GM19468 (cell line): ENCODE data around the gene GPR176.

ENCODE experiments used
- ATAC-seq: cut with Tn5 transposase; IDR thresholded peaks from one replicate; pipeline ENCODE4 v1.9.1; 2021; ENCODE audit warnings: mild to moderate bottlenecking, moderate library complexity, moderate number of reproducible peaks; ENCODE audit not compliant: unreplicated experiment; ENCODE audit errors: extremely low read depth

The GPR176 gene, protein sequence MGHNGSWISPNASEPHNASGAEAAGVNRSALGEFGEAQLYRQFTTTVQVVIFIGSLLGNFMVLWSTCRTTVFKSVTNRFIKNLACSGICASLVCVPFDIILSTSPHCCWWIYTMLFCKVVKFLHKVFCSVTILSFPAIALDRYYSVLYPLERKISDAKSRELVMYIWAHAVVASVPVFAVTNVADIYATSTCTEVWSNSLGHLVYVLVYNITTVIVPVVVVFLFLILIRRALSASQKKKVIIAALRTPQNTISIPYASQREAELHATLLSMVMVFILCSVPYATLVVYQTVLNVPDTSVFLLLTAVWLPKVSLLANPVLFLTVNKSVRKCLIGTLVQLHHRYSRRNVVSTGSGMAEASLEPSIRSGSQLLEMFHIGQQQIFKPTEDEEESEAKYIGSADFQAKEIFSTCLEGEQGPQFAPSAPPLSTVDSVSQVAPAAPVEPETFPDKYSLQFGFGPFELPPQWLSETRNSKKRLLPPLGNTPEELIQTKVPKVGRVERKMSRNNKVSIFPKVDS

DNA sequence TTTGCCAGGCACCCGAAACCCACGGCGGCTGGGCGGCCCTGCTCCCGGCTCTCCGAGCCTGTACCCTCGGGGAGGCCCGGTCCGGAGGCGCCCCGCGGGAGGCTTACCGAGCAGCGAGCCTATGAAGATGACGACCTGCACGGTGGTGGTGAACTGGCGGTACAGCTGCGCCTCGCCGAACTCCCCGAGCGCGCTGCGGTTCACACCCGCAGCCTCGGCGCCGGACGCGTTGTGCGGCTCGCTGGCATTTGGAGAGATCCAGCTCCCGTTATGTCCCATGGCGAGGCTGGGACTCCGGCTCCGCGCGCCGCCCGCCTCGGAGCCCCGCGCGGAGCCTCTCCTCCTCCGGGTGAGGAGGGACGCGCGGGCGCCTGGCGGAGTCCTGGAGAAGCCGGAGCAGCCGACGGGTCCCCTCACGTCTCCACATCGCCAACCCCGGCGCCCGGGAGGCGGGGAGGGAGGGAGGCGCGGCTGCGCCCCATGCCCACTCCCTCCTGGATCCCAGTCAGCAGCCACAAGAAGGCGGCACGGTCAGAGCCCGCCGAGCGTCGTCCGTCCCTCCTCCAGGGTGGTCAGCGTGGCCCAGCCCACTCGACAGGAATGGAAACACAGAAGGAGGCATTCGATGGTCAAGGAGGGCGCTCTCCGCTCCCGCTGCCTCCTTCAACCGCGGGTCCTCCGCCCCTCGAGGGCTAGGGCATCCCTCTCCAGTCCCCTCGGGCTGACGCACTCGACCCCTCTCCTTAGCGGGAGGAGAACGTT lies at the start of gene GPR176:
Gene GPR176 (minus strand): TSS at position 519 of the 762 bp plus-strand sequence. CDS start 240 bp downstream, at position 279.
- ATAC-seq = no peak

DNA sequence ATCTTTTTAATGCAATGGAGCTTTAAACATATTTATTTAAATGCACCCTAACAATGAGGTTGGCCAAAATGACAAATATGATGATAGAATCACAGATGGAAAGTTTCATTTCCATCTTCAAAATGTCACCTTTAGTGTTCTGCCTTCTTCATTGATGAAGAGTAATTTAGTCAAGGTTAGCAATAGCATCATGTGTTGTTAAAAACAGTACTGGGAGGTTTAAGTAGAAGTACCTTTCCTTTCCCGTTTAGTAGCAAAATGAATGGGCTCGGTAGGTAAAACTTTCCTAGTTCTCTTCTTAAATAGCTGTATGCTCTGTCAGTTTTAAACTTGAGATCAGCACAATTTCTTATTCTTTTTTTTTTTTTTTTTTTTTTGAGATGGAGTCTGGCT lies 48.9 kb upstream of the GPR176 start:
- no peak for ATAC-seq

DNA sequence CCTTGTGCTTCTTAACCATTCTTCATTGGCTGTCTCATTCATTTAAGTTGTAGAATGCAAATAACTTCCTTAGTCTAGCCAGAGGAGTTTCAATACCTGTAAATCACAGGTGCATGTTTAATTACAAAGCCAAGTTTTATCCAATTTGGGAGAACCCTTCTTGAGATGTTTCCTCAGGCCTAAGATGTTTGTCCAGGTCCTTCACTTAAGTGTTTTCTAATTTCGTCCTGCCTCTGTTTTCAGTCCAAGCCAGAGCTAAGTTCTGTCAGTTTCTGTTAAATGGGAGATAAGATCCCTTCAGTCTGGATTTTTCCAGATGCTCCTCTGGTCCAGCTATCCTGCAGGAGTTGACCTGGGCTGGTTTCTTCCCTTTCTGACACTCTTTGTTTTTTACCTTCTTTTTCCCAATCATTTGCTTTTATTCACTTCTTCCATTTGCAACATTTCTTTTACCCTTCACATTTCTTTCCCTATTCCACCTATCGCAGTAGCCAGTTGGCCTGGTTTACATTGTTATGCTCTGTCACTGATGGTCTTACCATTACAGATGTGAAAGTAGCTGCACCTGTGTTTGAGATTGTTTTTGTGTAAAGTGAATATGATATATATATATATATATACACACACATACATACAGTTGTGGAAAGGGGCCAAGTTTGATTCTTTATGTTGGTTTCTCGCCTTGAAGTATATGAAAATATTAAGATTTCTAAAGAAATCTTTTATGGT lies 48.4 kb upstream of the GPR176 start:
- no peak for ATAC-seq

DNA sequence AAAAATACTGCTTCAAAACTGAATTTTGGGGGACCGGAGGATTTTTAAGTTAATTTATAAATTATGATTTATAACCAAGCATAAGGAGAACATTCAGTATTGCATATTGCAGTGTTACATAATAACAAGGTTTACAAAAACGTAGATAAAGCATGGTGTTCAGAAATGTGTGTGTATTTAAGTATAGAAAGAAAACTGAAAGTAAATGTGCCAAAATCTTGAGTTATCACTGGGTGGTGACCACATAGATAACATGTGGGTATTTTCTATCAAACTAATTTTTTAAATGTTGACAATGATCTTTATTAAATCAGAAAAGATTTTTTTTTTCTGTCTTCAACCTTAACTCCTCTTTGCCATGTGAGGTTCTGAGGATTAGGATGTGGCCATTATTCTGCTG lies 46.5 kb upstream of the GPR176 start:
- no peak for ATAC-seq

DNA sequence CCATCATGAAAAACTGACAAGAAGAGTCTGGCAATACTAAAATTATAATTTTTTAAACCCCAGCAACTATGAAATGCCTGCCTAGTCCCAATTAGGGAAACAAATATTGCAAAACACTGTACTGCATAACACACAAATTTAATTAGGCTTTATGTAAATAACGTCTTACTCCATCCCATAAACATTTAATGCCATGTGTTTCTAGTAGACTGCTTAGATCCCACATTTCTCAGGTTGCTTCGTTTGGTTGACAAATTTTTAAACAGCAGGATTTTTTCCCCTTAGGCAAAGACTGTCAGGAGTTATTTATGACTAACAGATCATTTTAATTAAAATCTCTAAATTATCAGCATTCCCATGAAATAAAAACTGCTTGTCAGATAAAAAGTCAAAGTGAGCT lies 43.7 kb upstream of the GPR176 start:
- no peak for ATAC-seq

DNA sequence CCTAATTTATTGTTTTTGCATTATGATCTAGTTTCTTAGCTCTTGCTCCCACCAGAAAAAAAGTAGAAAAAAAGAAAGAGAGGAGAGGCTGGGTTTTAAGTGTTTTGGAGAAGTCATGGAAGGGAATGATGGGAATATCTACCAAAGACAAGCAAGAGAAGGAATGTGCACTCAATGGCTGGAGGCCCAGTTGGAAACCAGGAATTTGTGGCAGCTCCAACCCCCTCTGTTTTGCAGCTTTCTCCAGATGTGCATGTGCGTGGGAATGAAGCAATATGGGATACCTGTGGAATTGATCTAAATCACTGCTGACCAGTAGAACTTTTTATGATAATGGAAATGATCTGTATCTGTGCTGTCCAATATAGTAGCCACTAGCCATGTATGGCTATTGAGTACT lies 41.0 kb upstream of the GPR176 start:
- ATAC-seq = no peak

DNA sequence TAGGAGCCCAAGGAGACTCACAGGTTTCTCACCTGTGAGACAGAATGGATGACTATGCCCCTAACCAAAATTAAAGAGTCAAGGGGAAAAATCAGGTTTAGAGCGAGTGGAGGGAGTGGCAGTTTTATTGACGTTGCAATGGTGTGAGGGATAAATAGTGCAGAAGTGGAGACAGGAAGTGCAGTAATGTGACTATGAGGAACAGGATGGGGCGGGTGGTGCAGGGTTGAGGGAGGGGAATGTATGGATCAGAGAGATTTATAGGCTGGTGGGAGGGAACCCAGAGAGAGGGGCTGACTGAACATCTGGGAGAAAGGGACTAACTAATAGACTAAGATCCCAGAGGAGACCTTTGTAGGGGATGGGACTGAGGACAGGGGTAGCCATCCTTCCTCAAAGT lies 40.3 kb upstream of the GPR176 start:
- ATAC-seq = no peak

DNA sequence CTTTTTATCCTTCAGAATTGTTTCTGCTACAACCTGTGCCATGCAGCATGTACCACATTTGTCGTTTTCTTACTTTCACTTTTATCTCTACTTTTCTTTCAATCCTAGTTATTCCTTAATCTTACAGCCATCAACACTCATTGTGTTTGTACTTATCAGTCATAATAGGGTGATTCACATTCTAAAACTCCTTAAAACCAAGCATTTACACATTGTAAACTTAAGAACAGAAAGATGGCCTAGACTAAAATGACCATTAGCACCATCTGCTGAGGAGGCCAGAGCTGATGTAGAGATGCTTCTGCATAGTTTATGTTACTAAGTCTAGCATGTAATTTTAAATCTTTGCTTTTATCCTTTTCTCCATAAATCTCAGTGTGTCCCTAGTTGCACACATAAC lies 39.3 kb upstream of the GPR176 start:
- ATAC-seq = no peak

DNA sequence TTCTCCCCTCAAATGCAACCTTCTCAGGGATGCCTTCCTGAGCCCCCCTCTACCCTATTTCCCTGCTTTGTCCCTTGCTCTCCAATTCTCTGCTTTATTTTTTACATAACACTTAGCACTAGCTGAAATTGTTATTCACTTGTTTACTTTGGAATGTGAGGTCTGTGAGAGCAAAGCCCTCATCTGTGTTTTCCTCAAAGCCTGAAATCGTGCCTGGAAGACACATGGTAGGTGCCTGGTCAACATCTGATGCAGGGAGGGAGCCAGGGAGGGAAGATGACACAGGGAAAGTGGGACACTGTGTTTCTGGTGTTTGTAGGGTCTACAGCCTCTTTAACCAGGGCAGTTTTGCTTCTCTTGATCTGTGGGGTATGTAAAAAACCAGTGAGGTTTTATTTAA lies 37.4 kb upstream of the GPR176 start:
- no peak for ATAC-seq

DNA sequence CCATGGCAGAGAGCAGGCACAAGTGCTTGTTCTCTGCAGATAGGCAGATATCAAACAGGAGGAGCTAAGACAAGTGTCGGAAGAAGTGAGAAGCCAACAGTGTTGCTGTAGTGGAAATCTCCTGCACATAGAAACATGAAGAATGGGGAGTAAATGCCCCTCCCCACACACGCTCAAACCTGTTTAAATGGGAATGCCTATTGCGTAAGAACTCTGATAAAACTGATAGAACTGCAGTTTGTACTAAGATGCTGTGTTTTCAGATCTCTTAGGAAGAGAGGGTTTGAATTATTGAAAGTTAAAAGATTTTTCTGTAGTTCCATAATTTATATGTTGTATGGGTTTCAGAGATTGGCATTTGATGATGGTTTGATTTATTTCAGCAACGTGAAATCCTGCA lies 33.5 kb upstream of the GPR176 start:
- no peak for ATAC-seq

DNA sequence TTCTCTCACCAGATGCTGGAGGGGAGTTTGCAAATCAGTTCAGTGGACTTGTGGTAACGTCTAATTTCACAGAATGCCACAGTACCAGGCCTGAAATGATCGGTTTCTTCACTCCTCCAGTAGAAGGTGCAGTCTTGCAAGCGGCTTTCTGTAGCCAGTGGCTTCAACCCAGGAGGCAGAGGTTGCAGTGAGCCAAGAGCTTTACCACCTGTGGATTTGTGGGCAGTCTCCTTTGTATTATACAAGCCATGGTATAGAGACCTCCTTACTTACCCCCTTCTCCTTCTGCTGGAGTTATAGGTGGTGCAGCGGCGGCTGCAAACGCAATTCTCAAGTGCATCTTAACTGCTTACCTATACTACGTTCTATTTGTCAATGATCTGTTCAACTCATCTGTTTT lies 31.5 kb upstream of the GPR176 start:
- ATAC-seq = no peak

DNA sequence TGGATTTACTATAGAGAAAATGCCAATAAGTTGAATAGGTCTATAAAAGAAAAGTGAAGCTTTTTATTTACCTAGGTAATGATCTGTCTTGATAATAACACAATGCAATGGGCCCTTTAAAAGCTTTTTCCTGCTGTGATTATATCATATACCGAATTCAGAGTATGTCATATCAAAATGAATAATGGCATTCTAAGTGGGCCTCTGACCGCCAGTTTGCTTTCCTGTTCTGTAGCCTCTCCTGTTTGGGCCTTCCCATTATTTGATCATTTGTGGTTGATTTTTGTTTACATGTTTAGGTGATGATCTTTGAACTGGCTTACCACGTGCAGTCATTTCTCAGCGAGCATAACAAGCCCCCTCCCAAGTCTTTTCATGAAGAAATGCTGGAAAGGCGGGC lies 28.8 kb upstream of the GPR176 start:
- no peak for ATAC-seq

DNA sequence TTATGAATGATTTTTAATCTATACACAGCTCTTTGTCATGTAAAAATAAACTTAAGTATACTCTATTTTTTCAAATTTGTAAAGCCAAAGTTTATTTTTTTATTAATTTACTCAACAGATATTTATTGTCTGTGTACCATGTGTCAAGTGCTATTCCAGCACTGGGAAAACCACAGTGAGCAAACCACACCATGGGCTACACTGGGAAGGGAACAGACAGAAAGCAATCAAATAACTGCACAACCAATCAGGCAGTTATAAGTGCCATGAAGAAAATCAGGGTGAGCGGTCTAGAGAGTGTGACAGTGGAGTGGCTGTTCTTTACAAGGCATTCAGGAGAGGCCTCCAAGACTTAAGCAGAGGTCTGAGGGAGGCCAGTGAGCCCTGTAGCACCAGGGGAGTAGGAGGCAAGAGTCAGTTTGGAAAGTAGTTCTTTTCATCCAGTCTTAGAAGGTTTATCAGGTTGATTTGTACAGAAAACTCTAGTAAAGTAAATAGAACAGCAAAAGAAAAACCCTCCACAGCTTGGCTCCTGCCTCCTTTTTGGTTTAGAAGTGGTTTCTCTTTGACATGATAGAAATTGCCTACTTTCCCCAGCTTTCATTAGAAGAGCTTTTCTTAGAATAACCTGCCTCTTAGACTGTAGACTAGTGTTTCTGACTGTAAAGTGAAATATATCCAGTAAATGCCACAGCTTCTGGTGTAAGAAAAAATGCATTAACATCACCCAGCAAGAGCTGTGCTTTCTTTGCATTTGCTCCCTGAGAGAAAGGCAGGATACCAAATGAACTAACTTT lies 27.5 kb upstream of the GPR176 start:
- no peak for ATAC-seq

DNA sequence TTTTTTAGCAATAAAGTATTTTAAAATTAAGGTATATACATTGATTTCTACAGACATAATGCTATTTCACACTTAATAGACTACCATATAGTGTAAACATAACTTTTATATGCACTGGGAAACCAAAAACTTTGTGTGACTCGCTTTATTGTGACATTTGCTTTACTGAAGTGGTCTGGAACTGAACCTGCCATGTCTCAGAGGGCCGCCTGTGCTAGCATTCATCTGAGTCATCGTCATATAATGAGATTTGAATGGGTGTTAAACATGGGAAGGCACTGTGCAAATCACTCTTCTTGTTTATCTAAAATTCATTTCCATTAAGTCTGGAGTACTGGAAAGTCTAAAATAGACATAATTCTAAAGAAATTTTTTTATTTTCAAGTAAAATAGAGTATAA lies 26.8 kb upstream of the GPR176 start:
- ATAC-seq = no peak

DNA sequence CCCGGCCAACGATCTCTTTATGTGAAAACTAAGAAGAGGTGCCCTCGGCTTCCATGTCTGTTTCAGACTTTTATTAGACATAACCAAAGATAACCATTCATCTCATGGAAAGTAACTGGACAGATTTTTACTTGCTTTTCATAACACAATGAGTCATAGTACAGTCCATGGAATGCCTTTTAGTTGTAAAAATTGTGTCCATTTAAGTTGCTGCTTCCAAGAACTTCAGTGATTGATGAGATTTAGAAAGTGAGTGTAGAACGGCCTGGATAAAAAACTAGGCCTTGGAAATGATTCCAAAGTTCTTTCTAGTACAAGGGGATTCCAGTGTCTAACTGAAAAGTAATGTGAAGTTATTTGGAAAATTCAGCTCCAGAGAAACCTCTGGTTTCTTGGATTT lies 24.7 kb upstream of the GPR176 start:
- ATAC-seq = no peak

DNA sequence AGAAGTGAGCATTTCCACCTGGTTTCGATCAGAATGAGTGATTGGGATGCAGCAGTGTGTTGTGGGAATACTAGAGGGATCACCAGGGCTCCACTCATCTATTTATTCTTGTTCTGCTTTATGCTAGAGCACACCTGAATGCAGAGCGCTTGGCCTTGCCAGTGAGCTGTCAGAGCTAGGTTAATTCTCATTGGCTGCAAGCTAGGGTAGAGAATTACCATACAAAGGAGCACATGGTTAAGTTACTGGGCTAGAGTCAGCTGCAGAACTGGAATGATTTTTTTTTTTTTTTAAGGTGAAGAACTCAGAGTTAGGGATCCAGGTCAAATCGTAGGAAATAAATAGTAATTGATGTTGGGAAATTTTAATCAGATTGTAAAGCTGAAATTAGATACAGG lies 22.7 kb upstream of the GPR176 start:
- no peak for ATAC-seq

DNA sequence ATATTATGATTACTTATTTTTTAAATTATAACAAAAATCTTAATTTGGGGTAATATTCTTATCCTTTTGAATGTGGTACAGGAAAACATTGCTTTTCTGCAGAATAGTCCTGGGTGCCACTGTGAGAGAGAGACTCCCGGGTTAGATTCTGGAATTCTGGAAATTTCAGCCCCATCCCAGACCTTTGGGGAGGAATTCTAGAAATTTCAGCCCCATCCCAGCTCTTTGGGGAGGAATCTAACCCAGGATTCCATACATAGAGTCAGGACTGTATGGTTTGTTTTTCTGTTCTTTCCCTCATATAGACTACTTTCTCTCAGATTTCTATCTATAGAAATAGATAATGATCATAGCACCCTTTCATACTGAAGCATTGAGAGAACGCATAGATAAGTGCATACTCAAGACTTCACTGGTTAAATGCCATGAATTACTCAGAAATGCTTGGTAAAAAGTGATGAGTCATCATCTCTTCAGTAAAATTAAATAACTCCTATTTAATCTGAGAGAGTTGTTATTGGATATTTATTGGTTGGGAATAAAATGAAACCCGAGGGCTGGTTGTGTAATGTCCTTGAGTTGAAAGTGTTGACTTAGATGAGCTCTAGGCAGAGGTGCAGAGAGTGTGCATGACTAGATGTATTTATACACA lies 22.2 kb upstream of the GPR176 start:
- no peak for ATAC-seq

DNA sequence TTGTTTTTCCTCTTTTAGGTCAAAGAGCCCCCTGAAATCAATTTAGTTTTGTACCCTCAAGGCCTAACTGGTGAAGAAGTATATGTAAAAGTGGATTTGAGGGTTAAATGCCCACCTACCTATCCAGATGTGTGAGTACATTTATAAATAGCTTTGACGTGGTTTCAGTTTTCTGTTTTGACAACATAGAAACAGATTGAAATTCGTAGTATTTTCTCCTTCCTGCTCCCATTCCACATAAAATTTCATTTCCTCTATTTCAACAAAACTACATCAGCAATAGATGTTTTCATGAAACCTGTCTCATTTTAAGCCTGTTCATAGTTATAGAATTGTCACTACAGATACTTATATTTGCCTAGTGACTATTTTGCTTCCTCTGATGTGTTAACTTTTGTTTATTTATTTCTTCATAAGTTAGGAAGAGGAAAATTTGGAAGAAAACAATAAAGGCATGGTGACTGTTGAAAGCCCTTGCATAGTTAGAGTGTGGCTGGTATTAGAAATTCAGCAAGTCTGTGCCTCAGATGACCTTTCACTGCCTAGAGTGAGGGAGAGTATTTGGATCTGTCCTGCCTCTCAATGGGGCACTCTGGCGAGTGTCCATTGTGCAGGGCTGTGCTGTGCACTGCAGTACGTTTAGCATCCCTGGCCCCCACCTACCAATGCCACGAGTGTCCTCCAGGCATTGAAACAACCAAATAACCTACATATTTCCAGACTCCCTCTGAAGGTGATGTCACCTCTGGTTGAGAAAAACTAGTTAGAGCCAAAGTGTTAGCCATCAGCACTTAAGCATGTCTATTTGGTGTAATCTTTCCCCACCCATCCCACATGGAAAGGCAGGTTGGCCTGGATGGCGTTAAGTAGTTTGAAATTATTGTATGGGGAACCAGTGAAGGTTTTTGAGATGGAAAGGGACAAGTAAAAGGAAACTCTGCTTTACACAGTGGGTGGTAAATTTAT lies 19.7 kb upstream of the GPR176 start:
- no peak for ATAC-seq
